GM21528 (cell line): ENCODE data around the gene PRSS33.

Experiments used
- ATAC-seq: cut with Tn5 transposase; IDR thresholded peaks from one replicate; pipeline ENCODE4 v1.9.1; 2021; ENCODE audit warnings: mild to moderate bottlenecking, moderate library complexity; ENCODE audit not compliant: unreplicated experiment, low FRiP score

The PRSS33 gene

GRCh38 chr16:2821487-2822157 is 34.3 kb upstream of the PRSS33 start:
- no peak for ATAC-seq

- no peak for ATAC-seq
Observed at GRCh38 chr16:2820836-2821486, 33.6 kb upstream of the PRSS33 start.

GRCh38 chr16:2819939-2820835 is 32.8 kb upstream of the PRSS33 start:
- ATAC-seq: no peak

GRCh38 chr16:2819179-2819938 is 32.0 kb upstream of the PRSS33 start:
- no peak for ATAC-seq

GRCh38 chr16:2818272-2818876 is 31.0 kb upstream of the PRSS33 start:
- no peak for ATAC-seq

- no peak for ATAC-seq
Observed at GRCh38 chr16:2817340-2818271, 30.2 kb upstream of the PRSS33 start.

- ATAC-seq: no peak
Observed at GRCh38 chr16:2816751-2817339, 29.5 kb upstream of the PRSS33 start, which contains the start of gene PRSS21. PRSS21 (plus strand) TSS chr16:2817237; CDS start chr16:2817269, 32 bp downstream.

GRCh38 chr16:2815299-2815771 is 28.0 kb upstream of the PRSS33 start:
- no peak for ATAC-seq

GRCh38 chr16:2814551-2815298 is 27.4 kb upstream of the PRSS33 start:
- ATAC-seq: no peak

- ATAC-seq: no peak
Observed at GRCh38 chr16:2813771-2814221, 26.4 kb upstream of the PRSS33 start.

- no peak for ATAC-seq
Observed at GRCh38 chr16:2811703-2812471, 24.5 kb upstream of the PRSS33 start.

GRCh38 chr16:2810651-2811050 is 23.3 kb upstream of the PRSS33 start:
- ATAC-seq: no peak

GRCh38 chr16:2809149-2809760 is 21.9 kb upstream of the PRSS33 start:
- ATAC-seq: no peak

GRCh38 chr16:2808181-2808580 is 20.8 kb upstream of the PRSS33 start:
- ATAC-seq: no peak

GRCh38 chr16:2806286-2806685 is 18.9 kb upstream of the PRSS33 start:
- ATAC-seq: no peak

GRCh38 chr16:2804728-2805127 is 17.4 kb upstream of the PRSS33 start:
- ATAC-seq: no peak
